ENCODE data around the gene GCDH. TPM values are rescaled to one million over a fixed set of nuclear protein-coding genes. Genes with fewer than 3 reads are reported as not detected.
"Not testable (repeated sequence)": the region's sequence is repeated elsewhere in the genome, so short reads cannot be mapped to it uniquely, and the experiment has no call there.

GCDH gene
- total RNA-seq, 1 donor from 2014 or later = 33.2 TPM

DNA sequence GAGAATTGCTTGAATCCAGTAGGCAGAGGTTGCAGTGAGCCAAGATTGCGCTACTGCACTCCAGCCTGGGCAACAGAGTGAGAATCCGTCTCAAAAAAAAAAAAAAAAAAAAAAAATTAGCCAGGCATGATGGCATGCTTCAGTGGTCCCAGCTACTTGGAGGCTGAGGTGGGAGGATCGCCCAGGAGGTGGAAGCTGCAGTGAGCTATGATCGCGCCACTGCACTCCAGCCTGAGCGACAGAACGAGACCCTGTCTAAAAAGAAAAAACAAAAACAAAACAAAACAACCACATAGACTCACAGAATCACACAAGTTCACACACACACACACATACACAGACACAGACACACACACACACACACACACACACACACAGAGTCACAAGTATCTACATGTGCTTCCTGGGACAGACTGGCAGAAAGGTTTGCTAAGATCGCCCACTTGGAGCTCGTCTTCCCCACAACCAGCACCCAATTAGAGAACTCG, 617 bp upstream of the GCDH start:
- DNase-seq (ENCODE audit: low spot score) = not testable (repeated sequence)
- intact Hi-C loops (cut with DNase I) = loop anchor here (5.0 kb wide), 1 partner anchor 42 kb away; the partner anchor contains the start of gene FARSA

DNA sequence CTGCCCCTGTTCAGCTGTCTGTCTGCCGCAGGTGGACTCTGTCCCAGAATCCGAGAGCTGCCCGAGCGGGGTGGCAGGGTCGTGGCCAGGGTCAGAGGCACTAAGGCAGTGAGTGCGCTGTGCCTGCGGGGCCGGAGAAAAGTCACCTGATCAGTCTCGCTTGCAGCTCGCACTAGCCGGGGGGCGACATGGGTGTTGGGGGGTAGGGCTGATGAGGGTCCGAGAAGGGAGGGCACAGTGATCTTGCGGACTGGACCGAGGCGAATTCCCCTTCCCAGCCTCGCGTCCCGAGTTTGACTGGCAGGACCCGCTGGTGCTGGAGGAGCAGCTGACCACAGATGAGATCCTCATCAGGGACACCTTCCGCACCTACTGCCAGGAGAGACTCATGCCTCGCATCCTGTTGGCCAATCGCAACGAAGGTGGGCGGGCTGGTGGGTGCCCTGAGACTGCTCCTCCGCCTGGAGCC, 627 bp downstream of the GCDH start:
- no peak for DNase-seq (ENCODE audit: low spot score)
- intact Hi-C loops (cut with DNase I) = loop anchor here (5.0 kb wide), 1 partner anchor 41 kb away; the partner anchor contains the start of gene FARSA

DNA sequence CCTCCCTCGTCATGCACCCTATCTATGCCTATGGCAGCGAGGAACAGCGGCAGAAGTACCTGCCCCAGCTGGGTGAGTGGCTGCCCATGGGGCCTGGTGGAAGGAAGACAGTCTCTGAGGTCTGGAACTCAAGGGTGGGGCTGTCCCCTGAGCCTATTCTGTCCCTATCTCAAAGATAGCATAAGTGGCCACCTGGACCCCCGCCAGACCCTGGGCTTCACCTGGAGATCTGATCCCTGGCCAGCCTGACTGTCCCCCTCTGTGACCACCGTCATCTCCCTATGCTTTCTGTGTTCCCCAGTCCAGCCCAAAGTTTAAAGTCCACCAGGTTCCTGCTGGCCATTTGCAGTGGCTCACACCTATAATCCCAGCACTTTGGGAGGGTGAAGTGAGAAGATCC, 2.6 kb downstream of the GCDH start:
- DNase-seq (ENCODE audit: low spot score) = no peak
- intact Hi-C loops (cut with DNase I) = loop anchor here (5.0 kb wide), 1 partner anchor 39 kb away; the partner anchor contains the start of gene FARSA

DNA sequence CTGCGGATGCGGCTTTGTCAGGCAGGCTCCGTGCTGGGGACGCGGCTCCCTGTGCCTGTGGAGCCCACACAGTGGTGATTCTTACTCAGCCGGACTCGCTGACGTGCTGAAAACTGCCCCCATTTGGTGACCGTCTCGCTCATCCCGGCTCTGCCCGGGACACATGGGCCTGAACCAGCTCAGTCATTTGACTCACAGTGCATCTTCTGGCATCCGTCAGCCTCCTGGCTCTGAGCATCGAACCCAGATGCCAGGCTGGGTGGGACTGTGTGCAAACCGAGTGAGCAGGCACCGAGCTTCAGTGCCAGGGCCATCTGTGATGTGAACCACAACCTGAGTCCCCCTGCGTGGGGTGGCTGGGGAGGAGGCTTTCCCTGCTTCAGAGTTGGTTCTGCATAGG, 5.5 kb downstream of the GCDH start:
- intact Hi-C loops (cut with DNase I) = no loop called here
- DNase-seq (ENCODE audit: low spot score) = no peak

DNA sequence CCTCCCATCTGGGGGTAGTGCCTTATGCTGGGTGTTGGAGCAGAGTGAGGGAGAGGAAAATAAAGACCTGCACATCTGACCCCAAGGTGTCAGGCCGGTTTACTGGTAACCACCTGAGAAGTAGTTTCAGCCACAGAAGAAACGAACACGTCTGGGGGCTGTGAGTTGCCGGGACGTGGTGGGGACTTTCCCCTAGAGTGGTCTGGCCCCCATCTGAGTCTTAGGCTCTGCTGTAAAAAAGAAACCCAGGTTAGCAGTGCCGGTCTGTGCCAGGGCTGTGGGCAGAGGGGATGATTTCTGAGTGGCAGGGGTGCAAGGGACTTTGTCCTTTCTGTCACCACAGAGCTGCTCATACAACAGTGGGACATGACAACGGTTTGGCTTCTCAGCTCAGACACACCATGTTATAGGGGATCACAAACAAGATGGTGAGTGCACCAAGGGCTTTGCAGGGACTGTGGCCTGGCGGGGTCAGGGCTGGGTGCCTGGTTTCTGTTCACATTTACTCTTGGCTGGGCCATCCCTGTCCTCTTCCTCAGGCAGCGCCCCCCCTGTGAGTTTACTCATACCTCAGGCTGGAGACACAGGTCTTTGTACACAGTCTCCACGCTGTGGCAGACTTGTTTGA, 9.0 kb downstream of the GCDH start:
- intact Hi-C loops (cut with DNase I) = no loop called here
- no peak for DNase-seq (ENCODE audit: low spot score)

DNA sequence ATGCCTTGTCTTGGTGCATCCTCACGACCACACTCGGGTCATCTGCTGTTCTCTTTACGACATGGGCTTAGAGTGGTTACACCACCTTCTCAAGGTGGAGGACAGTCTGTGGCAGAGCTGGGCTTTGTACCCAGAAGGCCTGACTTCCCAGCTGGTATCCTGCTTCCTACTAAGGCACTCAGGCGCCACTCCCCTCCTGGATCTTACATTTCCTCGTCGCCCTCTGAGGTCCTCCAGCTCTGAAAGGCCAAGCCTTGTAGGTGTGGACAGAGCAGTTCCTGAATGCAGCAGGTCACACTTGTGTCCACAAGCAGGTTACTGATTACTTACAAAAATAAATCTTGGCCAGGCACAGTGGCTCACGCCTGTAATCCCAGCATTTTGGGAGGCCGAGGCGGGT, 16.2 kb downstream of the GCDH start:
- intact Hi-C loops (cut with DNase I) = no loop called here
- DNase-seq (ENCODE audit: low spot score) = no peak

DNA sequence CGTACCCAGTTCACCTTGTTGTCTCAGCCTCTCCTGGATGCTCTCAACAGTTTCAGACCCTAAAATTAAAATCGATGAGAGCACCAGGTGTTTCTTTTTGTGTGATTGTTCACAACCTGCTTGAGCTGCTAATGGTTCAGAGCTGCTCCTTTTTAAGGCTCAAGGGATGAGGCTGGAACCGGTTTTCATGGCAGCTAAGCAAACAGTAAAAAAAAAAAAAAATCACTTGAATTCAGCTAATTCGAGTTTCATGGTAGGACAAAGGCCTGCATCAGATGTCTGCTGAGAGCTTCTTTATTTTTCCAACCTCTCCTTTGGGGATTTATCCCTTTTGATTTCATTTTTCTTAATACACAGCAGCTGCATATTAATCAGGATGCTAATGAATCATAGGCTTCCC, 21.6 kb downstream of the GCDH start:
- DNase-seq (ENCODE audit: low spot score) = no peak
- intact Hi-C loops (cut with DNase I) = no loop called here

DNA sequence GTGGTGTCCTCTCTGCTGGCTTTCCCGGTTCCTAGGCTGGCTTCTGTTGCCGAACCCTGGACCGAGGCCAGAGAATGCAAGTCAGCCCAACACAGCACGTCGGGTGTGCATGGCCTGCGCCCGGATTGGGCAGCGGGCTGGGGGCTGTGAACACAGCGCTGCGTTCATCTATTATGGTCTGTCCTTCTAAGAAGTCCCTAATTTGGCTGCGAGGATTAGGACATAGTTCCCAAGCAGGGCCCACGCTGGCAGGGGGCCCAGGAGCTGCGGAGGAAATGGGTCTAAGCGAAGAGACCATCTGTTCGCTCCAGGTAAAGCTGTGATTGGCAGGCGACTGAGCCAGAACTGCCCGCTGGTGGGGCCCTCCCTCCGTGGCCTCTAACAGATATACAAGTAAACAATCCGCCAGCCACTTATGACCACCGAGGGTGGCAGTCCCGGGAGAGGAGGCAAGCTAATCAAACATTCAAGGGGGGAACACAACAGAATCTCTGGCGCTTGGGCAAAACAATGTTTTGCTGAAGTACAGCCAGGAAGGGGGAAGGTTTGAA, 22.1 kb downstream of the GCDH start:
- peak; percentile 82 for DNase-seq (ENCODE audit: low spot score)
- intact Hi-C loops (cut with DNase I) = no loop called here

DNA sequence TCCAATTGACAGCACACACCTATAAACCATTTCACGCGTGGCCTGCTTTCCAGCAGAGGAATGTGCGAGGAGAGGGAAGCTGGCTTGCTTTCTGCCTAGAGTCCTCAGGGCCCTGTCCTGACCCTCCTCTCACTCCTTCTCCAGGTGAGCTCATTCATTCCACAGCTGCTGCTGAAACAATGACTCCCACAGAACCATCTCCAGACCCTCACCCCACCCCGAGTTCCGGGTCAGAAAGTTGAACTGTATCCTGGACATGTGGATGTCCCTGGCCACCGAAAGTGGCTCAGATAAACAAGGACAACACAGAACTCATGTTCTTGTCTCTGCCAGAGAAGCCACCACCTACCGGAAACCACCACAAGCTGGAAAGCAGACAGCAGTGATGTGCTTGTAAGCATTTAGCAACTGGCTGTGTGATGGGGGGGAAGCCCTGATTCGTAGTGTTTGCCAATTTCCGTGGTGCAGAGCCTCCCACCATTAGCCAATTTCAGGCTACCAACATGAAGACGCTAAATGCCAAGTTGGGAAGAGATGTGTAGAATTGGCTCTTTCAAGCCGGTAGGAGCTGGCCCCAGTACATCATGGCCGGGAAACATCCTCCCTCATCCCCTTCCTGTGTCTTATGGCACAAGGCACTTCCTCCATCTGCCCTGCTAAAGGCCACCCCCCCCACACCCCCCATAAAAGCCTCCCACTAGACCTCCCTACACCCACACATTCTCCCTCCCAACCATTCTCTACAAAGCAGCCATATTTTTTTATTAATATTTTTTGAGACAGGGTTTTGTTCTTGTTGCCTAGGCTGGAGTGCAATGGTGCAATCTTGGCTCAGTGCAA, 23.1 kb downstream of the GCDH start:
- intact Hi-C loops (cut with DNase I) = no loop called here
- DNase-seq (ENCODE audit: low spot score) = no peak

DNA sequence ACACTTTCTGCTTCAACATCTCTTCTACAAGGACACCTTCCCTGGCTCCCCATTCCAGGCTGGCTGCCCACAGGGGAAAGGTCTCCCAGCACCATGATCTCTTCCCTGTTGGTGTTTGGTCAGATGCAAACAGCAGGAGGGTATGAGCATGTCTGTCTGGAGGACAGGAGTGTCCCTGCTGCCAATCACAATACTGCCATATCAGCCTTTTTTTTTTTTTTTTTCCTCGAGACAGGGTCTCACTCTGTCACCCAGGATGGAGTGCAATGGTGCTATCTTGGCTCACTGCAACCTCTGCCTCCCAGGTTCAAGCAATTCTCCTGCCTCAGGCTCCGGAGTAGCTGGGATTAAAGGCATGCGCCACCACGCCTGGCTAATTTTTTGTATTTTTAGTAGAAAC, 24.9 kb downstream of the GCDH start:
- DNase-seq (ENCODE audit: low spot score); intact Hi-C loops (cut with DNase I): not testable (repeated sequence)

DNA sequence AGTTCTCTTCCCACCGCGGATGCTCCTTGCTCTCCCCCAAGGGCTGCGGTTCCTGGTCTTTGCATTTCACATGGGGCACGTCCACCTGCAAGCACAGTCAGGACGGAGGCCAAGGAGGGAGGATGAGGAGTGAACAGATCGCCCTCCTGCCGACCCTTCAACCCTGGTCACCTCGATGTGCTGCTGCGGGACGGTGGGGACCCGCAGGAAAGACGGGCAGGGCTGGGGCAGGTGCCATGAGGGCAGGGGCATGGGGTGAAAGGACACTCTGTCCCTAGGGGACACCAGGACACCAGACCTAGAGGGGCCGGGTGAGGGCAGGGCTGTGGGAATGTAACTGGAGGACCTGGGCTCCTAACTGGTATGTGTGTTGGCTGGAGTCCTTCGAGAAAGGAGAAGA, 27.3 kb downstream of the GCDH start:
- intact Hi-C loops (cut with DNase I) = no loop called here
- DNase-seq (ENCODE audit: low spot score) = no peak

DNA sequence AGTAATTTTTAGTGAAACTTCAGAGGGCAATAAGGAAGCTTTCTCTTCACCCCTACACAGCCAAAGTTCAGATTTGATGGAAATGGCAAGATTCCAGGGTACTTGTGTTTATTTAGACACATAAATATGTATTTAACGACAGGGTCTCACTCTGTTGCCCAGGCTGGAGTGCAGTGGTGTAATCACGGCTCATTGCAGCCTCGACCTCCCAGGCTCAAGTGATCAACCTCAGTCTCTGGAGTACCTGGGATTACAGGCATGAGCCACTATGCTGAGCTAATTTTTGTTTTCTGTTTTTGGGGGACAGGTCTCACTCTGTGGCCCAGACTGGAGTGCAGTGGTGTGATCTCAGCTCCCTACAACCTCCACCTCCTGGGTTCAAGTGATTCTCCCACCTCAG, 30.1 kb downstream of the GCDH start:
- intact Hi-C loops (cut with DNase I) = no loop called here
- no peak for DNase-seq (ENCODE audit: low spot score)

DNA sequence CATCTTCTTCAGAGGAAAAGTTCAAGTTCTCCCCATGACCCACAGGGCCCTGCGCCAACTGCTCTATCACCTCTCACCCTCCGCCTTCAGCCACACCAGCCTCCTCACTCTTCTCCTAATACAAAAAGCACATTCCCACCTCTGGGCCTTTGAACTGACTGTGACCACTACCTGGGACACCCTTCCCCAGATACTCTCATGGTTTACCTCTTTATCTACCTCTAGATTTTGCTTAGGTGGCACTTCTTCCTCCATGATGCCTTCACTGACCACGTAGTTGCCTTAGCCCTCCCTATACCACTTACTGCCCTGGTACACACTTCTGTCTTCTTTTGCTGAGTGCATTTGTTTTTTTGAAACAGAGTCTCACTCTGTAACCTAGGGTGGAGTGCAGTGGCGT, 32.0 kb downstream of the GCDH start:
- intact Hi-C loops (cut with DNase I) = no loop called here
- no peak for DNase-seq (ENCODE audit: low spot score)

DNA sequence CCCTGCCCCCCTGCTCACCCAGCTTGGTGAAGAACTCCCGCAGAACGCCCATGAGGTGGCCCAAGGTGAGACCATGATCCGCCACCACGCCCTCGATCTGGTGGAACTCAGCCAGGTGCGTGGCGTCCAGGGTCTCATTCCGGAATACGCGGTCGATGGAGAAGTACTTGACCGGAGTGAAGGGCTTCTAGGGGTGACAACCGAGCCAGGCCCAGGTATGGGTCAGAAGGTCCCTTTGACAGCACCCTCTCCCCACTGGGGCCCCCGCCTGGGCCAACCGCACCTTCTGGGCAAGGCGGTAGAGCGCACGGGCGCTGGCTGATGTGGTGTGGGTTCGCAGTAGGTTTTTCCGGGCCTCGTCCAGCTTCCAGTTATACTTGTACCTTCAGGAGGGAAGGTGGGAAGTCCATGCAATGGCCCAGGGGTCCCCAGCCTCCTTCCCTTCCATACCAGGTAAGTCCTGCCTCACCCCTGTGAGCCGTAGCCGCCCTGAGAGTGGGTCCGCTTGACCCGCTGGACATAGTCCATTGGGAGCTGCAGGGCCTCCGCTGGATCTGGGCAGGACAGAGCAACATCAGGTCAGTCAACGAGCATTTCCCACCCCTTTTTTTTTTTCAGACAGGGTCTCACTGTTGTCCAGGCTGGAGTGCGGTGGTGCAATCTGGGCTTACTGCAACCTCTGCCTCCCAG, 33.8 kb downstream of the GCDH start:
- intact Hi-C loops (cut with DNase I) = no loop called here
- DNase-seq (ENCODE audit: low spot score) = no peak

DNA sequence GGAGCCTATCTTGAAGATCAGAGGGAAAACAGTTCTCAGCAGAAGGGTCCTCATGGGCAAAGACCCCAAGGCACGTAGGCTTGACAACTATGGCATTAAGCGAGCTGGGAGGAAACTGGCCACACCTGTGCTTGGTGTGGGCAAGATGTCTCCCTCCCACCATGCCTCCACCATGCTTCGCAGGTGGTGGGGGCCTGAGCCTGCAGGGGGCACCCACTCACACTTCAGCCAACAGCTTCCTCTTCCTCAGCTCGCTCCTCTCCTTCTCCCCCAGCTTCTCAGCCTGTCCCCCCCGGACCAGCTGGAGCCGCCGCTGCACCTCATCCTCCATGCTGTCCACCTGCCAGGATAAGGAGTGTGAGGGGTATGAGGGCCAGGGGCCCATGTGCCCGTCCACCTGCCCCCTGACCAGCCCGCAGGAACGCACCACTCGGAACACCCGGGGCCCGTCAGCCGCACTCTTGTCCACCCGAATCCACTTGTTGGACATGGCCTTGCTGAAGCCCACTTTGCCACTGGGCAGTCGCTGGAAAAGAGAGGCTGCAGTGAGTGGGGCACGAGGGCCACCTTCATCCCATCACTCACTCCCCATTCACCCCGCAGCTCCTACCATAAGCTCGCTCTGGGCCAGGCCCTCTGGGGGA, 39.2 kb downstream of the GCDH start:
- intact Hi-C loops (cut with DNase I) = loop anchor here (5.0 kb wide), 1 partner anchor 38 kb away; the partner anchor contains the start of gene GCDH
- no peak for DNase-seq (ENCODE audit: low spot score)

DNA sequence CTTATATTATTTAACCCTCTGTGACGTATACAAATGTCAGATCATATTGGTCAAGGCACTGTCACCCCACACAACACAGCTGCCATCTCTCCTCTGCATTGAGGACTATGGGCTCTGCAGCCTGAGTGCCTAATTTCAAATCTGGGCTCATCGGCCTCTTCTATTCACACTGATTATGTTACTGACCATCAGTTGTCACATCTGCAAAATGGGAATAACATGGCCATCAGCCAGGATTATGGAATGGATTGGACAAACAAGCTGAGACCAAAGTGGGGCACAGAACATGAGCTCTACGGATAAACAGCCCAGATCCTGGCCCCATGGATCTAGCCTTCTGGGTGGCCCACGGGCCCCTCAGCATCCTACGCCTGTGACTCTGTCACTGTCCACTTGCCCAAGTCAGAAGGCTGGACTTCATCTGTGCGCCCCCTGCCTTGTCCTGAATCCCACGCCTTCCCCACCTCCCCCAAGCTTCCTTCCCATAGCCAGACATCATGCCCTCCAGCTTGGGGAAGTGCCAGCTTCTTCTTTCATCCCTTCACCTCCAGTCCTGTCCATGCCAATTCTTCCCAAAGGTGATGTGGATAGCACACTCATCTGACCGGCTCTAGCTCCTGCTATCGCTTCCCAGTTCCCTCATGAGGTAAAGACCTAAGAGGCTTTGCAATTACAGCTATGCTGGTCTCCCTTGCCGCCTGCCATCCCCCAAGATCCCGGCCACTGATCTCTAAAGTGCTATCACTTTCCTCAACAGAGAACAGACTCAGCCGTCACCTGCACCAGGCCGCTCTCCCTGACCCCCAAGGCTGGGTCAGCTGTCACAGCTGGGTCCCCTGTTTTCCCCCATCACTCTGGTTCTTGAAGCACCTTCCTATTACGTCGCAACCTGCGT, 41.7 kb downstream of the GCDH start:
- intact Hi-C loops (cut with DNase I) = loop anchor here (5.0 kb wide), 1 partner anchor 40 kb away; the partner anchor contains the start of gene GCDH
- DNase-seq (ENCODE audit: low spot score) = no peak

DNA sequence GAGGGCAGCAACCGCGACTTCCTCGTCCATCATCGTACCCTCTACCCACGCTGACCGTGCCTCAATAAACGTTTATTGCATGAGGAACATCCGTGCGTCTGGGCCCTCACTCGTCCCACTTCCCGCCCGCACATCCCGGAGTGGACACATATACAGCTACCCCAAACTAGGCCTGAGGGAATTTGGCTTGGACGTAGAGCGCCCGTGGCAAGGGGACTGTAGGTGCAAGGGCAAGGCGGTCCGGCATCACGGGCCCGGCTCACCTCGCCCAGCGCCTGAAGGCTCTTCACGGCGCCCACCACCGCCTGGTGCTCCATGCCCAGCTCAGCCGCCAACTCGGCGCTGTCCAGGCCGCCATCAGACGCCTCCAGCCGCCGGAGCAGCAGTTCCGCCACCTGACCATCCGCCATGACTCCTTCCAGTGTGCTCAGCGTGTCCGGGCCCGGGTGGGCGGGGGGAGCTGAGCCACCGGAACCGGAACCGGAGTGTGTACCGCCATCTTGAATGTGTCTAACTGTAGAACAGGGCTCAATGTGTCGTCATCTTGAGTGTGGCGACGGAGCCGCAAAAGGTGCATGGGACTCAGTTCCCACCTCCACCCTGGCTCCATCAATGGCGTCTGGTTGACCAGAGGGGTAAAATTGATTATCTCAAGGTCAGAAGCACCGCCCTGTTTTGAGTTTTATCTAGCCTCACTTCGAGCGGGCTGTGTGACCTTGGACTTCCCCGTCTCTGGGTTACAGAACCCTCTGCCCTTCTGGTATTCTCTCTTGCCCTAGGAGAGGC, 42.5 kb downstream of the GCDH start, which contains the start of gene FARSA:
TSS of gene FARSA (minus strand) at position 425 of the 786 bp plus-strand sequence. CDS start at position 410, 15 bp downstream.
- intact Hi-C loops (cut with DNase I) = loop anchor here (5.0 kb wide), 1 partner anchor 41 kb away; the partner anchor contains the start of gene GCDH
- DNase-seq (ENCODE audit: low spot score) = peak; percentile 98
